Measurements from ENCODE around the gene CDH16. TPM values are rescaled to one million over a fixed set of nuclear protein-coding genes. Genes with fewer than 3 reads are reported as not detected.

CDH16 gene
- total and polyA plus RNA-seq, 2 of the 13 experiments (the other 11 are each of a cell fraction or from before 2014, with no cell fraction given), result 2.7 to 3.9 TPM

DNA sequence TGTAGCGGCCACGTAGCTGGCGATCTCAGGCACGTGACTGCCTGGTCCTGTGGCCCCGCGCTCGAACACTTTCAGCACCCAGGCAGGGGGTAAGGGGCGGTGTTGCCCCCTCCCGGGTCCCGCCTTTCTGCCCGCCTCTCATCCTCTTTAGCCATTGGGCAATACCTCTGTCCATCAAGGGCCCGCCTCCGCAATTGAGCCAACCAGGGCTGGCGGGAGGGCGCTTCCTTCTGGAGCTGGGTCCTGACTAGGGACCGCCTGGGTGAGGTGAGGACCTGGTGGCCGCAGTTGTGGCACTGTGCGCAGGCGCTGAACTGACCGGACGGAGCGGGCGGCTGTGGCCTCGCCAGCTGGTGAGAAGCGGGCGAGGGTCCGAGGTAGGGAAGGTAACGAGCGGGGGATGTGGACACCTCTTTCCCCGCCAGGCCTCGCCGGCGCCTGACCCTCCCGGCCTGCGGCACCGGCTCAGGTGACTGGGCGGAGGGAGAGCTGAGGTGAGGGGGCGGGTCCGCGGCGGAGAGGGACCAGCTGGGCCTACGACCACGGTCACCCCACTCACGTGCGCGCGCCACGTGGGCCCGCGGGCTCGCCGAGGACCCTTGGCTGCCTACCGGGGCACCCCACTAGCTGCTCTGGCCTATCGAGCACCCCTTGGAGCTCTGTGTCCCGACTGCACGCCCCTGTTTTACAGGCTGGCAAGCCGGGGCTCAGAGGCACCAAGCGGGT is 38.2 kb downstream of the CDH16 start, which contains the start of gene PDP2 (continued):
- TF ChIP-seq ZNF121 (CRISPR knock-in tag; IDR thresholded peaks at IDR 0.05), result peak; percentile 65; the same call in 1 of the 2 replicates
- TF ChIP-seq KLF16 (CRISPR knock-in tag; IDR thresholded peaks at IDR 0.05), result peak; percentile 88 to 93; a peak in 3 of 4 replicates
- no peak for TF ChIP-seq GTF2F1 (IDR thresholded peaks at IDR 0.05; ENCODE audit: low read length)
- 0 out of 4 replicates have a peak, but pooled peaks of 1 of the 2 experiments have one; percentile 29 for TF ChIP-seq REST (IDR thresholded peaks at IDR 0.05; ENCODE audit: borderline replicate concordance in 1 of 2, low read depth in 1 of 2, low read length in 2 of 2)
- peak; percentile 25; the same call in 1 of the 2 replicates for TF ChIP-seq ZFP36L2 (CRISPR knock-in tag; IDR thresholded peaks at IDR 0.05)
- peak; percentile 76; the same call in 1 of the 2 replicates for TF ChIP-seq ZNF235 (CRISPR knock-in tag; IDR thresholded peaks at IDR 0.05; ENCODE audit: borderline replicate concordance)
- TF ChIP-seq SP2 (CRISPR knock-in tag; IDR thresholded peaks at IDR 0.05), result peak; percentile 100
- peak; percentile 49 for TF ChIP-seq POGZ (CRISPR knock-in tag; IDR thresholded peaks at IDR 0.05)
- no peak for TF ChIP-seq ZNF432 (CRISPR knock-in tag; IDR thresholded peaks at IDR 0.05; ENCODE audit: borderline replicate concordance)
- no peak for TF ChIP-seq SCMH1 (CRISPR knock-in tag; IDR thresholded peaks at IDR 0.05; ENCODE audit: borderline replicate concordance)
- TF ChIP-seq SALL2 (CRISPR knock-in tag; IDR thresholded peaks at IDR 0.05), result peak; percentile 85
- peak; percentile 98 for TF ChIP-seq CREB3 (CRISPR knock-in tag; IDR thresholded peaks at IDR 0.05)
- peak; percentile 81; the same call in 1 of the 2 replicates for TF ChIP-seq MTA1 (CRISPR knock-in tag; IDR thresholded peaks at IDR 0.05; ENCODE audit: borderline replicate concordance)
- TF ChIP-seq SMAD1 (CRISPR knock-in tag; IDR thresholded peaks at IDR 0.05; ENCODE audit: borderline replicate concordance, low read depth), result peak; percentile 94
- TF ChIP-seq ARNT2 (CRISPR knock-in tag; IDR thresholded peaks at IDR 0.05; ENCODE audit: low read depth), result peak; percentile 79; the same call in 1 of the 2 replicates
- no peak for TF ChIP-seq U2AF1 (optimal IDR thresholded peaks at IDR 0.05; ENCODE audit: low read depth, low read length)
- no peak for TF ChIP-seq ZNF496 (CRISPR knock-in tag; IDR thresholded peaks at IDR 0.05; ENCODE audit: insufficient replicate concordance)
- no peak for TF ChIP-seq GLI4 (CRISPR knock-in tag; IDR thresholded peaks at IDR 0.05; ENCODE audit: borderline replicate concordance)
- TF ChIP-seq RFXANK (CRISPR knock-in tag; IDR thresholded peaks at IDR 0.05), result 0 out of 2 replicates have a peak, but pooled peaks have one; percentile 62
- no peak for TF ChIP-seq TEAD3 (CRISPR knock-in tag; optimal IDR thresholded peaks at IDR 0.05; ENCODE audit: borderline replicate concordance)
- TF ChIP-seq ZNF564 (CRISPR knock-in tag; IDR thresholded peaks at IDR 0.05), result peak; percentile 64; the same call in 1 of the 2 replicates

All from HepG2 (cell line).